ENCODE results near the gene RBM20.

DNA sequence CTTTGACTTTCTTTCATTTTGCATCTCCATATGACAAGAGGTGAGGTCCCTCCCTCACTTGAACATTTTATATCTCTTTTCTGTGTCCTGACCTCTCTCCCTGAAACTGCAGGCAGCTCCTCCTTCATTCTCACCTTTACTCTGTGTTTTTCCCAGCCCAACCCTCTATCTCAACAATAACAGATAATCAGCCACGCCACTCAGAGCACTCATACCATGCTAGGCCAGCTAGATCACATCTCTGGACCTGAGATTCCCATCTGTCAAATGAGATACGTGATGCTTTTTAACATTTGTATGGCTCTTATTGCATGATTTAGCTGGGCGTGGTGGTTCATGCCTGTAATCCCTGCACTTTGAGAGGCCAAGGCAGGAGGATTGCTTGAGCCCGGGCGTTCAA is 164.5 kb downstream of the RBM20 start:
- TF ChIP-seq EZH2 (IDR thresholded peaks at IDR 0.05; ENCODE audit: low read length) (no peak), CTCF (optimal IDR thresholded peaks at IDR 0.05 in 1 of 3, IDR thresholded peaks at IDR 0.05 in 1 of 3, conservative IDR thresholded peaks at IDR 0.05 in 1 of 3; ENCODE audit: extremely low read depth in 1 of 3, insufficient read depth in 2 of 3, low read length in 3 of 3) (no peak)

All from keratinocyte (primary cell).